ENCODE data around the gene UXS1.
"Not testable (repeated sequence)": the region's sequence is repeated elsewhere in the genome, so short reads cannot be mapped to it uniquely, and the experiment has no call there.

The UXS1 gene

DNA sequence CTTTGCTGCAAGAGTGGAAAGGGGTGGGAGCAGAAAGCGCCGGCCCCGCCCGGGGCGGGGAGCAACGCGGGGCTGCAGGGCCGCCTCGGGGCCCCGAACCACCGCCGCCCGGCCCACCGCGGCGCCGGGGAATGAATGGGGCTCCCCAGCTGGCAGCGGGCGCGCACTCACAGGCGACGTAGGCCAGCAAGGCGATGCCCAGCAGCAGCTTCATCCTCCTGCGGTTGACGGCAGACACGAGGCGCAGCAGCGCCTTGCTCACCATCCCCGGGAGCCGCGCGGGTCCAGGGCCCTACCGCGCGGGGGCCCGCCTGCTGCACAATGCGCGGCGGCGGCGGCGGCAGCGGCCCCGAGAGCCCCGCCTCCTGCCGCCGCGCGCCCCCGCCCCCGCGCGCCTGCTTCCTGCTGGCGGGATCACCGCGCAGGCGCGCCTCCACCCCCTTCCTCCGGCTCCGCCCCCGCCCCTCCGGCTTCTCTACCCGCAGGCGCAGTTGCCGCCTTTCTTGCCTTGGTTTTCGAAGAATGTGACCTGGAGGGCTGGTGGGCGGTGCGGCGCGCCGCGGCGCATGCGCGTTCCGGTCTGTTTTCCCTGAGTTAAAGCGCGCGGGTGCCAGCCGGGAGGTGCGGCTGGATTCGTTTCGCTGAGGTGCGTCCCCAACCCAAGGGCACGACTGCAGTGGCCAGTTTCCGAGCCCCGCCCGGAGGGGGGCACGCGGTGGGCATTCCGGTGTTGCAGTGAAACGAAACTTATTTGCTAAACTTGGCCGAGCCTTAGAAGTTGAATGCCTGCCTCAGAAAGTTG is at the start of gene UXS1:
Gene UXS1 (minus strand): TSS at position 325 of the 802 bp plus-strand sequence. CDS start 60 bp downstream, at position 265.
- peak; percentile 95 for DNase-seq (ENCODE audit: low spot score)

DNA sequence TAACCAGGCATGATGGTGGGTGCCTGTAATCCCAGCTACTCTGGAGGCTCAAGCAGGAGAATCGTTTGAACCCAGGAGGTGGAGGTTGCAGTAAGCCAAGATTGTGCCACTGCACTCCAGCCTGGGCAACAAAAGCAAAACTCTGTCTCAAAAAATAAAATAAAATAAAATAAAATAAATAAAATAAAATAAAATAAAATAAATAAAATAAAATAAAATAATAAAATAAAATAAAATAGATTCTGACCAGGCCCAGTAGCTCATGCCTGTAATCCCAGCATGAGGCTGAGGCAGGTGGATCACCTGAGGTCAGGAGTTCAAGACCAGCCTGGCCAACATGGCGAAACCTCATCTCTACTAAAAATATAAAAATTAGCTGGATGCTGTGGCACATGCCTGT is 45.4 kb upstream of the UXS1 start:
- not testable (repeated sequence) for DNase-seq (ENCODE audit: low spot score)

DNA sequence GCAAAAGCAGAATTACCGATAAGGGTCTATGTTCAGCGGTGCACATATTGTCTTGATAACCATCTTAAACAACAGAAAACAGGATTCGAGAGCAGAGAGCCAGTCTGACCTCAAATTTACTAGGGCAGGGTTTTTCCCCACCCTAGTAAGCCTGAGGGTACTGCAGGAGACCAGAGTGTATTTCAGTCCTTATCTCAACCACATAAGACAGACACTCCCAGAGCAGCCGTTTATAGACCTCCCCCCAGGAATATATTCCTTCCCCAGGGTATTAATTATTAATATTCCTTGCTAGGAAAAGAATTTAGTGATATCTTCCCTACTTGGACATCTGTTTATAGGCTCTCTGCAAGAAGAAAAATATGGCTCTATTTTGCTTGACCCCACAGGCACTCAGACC is 41.3 kb upstream of the UXS1 start:
- DNase-seq (ENCODE audit: low spot score): not testable (repeated sequence)

DNA sequence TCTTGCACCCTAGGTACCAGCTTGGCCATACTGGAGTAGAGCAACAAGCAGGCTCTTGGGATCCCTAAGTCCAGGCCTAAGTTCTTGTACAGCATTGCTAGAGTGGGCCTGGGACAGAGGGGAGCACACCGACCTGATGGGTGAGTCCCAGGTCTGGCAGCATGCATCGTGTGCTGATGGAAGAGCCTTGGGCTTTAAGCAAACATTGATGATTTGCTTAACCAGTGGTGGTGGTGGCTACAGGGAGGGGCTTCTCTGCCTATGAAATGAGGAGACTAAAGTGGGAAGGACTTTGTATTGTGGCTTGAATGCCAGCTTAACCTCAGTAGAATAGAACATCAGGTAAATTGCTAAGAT is 39.2 kb upstream of the UXS1 start:
- DNase-seq (ENCODE audit: low spot score): no peak

DNA sequence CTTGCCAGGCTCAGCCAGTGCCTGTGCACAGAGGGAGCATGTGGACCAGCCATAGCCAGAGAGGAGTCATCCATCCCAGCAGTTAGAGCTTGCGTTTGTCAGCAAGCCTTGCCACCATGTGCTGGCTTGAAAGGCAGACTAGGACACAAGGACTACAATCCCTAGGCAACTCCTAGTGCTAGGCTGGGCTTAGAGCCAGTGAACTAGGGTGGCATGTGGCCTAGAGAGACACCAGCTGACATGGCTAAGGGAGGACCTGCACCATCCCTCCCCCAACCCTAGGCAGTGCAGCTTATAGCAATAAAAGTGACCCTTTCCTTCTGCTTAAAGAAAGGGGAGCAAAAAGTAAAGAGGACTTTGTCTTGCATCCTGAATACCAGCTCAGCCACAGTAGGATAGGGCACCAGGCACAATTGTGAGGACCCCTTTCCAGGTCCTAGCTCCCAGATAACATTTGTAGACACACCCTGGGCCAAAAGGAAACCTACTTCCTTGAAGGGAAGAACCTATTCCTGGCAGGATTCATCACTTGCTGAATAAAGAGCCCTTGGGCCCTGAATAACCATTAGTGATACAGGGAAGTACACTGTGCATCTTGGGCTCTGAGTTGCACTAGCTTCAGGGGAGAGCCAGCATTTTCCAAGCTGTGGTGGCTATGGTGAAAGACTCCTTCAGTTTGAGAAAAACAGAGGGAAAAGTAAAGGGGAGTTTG is 38.7 kb upstream of the UXS1 start:
- DNase-seq (ENCODE audit: low spot score): peak; percentile 3

DNA sequence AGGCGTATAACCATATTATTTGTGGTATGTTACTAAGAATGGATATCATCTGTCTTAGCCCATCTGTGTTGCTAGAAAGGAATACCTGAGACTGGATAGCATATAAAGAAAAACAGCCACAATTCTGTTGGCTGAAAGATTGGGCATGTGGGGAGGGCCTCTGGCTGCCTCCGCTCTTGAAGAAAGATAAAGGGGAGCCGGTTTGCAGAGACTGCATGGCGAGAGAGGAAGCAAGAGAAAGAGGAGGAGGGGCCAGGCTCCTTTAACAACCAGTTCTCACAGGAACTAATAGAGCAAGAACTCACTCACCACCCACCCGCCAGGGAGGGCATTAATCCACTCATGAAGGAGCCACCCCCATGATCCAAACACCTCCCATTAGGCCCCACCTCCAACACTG is 29.2 kb upstream of the UXS1 start:
- DNase-seq (ENCODE audit: low spot score): no peak

DNA sequence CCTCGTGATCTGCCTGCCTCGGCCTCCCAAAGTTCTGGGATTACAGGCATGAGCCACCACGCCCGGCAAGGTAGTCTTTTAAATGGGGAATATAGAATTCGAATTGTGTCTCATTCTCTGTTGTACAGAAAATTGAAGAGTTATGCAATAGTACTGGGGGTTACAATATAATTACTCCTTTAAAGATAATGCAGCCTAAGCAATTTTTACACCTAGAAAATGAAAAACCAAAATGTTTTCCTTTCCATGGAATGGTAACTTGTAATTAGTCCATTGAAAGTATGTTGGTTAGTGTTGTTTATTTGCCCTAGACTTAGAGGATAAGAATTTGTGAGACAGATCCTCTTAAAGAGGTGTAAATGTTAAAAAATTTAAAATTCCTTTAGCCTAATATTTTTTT is 28.0 kb upstream of the UXS1 start:
- not testable (repeated sequence) for DNase-seq (ENCODE audit: low spot score)

DNA sequence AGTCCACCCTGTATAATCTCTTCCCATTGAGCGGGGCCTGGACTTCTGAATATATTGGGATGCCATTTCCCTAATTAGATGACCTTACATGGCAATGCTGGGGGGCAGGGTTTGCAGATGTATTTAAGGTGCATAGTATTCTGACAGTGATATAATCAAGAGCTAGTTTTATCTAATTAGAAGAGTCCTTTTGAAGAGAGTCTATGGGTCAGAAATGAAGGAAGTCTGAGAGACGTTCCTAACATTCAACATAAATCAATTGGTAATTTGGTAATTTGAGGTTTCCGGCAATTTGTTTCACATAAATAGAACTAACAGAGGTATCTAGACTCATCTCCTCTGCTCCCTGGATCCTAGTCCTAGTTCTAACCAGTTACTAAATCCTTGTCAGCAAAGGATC is 25.7 kb upstream of the UXS1 start:
- no peak for DNase-seq (ENCODE audit: low spot score)

DNA sequence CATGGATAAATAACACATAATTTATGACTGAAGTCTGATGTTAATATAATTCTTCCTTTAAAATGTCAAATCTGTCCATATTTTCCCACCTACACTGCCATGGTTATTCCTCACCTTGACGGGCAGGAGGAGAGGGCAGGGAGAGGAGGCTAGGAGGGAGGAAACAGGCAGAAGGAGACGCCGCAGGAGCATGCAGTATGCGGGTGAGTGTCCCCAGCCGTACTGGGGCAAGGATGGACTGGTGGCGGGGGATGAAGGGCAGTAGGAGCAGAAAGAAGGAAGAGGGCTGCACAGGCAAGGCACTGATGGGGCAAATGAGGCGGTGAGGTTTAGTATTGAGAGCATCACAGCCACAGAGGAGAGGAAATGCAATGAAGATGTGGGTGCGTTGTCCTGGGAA is 25.1 kb upstream of the UXS1 start:
- not testable (repeated sequence) for DNase-seq (ENCODE audit: low spot score)

DNA sequence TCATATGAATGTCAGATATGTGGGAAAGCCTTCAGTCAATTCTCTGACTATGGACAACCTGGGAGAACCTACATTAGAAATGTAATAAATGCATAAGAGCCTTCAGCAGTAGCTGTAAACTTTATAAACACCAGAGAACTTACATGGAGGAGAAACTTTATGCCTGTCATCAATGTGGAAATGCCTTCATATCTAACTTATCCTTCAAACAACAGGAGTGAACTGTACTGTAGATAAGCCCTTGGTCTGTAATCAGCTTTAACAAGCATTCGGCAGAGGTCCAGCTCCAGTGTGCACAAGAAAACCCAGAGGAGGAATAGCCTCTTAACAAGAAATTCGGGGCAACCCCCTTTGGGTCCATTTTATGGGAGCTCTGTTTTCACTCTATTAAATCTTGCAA is 14.8 kb upstream of the UXS1 start:
- no peak for DNase-seq (ENCODE audit: low spot score)

DNA sequence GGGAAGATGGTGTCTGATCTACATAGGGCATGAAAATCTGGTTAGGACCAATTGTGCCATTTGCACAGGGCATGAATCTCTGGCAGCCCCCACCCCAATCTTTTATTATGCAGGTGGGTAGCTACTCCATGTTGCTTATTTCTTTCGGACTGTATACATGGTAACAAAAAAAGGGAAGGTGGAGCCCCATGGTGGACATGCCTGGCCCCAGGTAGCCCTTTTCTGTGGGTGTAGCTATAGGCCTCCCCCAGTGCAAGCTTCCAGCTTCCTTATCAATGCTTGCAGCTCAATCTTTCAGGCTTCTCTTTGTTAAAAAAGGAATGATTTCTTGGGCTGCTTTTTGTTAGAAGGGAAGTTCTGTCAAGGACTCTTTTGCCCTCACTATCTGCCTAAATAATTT is 14.3 kb upstream of the UXS1 start:
- no peak for DNase-seq (ENCODE audit: low spot score)

DNA sequence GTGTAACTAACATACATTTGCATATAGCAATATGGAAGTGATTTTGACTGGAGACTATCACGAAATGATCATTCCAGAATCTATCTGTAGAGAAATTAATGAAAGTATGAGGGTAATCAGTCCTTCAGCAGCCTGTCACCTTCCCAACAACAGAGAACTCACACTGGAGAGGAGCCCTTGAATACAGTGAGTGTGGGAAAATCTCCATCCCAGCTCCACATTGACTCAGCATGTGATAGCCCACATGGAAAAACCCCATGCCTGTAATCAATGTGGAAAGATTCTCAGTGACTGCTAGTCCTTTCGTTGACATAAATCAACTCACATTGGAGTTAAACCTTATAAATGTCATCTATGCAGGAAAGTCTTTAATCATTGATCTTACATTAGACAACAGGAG is 13.1 kb upstream of the UXS1 start:
- no peak for DNase-seq (ENCODE audit: low spot score)

DNA sequence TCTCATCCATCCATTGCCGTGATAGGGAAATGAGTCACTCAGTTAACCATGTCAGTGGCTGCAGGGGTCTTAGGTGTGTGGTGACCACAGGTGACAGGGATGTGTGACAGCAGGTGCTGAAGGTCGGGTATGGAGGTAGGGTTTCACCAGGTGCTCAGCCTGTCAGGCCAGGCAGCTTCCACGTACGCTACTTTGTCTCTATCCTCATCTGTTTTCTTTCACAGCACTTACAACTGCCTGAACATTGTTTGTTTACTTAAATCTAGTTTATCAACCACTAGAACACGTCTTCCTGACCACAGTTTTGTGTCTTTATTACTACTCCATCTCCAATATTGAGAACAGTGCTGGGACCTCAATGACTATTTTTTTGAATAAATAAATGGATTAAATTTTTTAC is 11.4 kb upstream of the UXS1 start:
- DNase-seq (ENCODE audit: low spot score): no peak

DNA sequence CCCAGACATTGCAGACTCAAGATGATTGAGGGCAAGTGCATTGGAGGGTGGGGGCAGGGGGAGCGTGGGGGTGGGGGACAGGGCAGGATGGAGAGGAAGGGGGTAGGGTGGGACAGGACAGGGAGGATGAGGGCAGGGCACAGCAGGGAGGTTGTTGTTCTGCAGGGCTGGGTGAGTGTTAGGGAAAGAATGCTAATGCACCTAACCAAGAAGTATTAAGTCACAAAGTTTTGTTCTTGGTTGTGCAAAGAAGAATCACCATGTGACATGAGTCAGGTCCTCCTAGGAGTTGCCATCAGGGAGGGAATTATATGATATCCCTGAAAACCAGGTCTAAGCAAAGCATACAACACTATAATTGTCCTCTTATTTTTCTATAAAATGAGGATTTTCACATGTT is 10.4 kb upstream of the UXS1 start:
- not testable (repeated sequence) for DNase-seq (ENCODE audit: low spot score)

DNA sequence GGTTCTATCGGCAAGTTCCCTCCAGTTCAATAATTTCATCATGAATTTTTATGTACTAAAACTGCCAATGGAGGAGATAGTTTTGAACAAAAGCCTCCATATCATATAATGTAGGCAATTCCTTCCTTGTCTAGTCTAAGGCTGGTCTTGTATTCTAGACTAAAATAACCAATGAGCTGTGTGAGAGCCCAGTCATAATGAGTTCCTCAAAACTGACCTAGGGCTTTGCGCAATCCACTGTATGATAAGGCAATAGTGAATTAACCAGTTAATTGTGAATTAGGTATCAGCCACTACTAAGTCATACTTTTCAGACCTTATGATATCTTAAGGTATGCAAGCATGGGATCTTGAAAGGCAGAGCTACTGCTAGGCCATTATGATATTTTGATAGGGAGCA is 7.6 kb upstream of the UXS1 start:
- no peak for DNase-seq (ENCODE audit: low spot score)

DNA sequence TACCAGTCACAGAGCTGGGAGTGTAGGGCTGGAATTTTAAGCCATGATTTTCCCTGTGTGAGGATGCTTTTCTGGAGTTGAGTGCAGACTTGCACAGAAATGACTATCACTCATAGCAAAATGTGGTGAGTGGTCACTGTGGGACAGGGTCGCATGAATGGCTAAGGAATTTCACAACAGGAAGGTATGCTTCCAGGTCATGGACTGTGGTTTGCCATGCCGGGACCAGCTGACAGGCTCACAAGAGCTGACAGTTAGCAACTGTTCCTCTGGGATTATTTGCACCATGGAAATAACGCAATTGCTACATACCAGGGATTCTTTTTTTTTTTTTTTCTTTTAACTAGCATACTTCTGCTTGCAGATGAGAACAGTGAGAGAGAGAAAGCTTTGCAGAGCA is 3.8 kb upstream of the UXS1 start:
- no peak for DNase-seq (ENCODE audit: low spot score)

DNA sequence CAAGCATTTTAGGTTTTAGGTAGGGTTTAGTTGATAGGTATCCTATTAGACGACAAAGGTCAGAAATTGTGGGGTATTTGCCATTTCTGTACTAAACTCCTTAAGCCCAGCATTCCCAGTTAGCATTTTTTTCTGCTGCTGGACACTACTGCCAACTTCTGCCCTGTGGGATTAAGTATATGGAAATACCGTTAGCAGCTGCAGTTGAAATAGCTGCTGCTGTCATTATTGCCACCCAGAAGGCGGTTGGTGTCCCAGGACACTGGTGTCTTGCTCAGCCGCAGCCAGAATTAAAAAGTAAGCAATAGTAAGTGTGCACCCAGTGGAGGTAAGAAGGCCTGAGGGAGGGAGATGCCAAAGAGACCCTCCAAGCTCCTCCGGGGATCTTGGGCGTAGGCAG is 1.9 kb upstream of the UXS1 start:
- no peak for DNase-seq (ENCODE audit: low spot score)

DNA sequence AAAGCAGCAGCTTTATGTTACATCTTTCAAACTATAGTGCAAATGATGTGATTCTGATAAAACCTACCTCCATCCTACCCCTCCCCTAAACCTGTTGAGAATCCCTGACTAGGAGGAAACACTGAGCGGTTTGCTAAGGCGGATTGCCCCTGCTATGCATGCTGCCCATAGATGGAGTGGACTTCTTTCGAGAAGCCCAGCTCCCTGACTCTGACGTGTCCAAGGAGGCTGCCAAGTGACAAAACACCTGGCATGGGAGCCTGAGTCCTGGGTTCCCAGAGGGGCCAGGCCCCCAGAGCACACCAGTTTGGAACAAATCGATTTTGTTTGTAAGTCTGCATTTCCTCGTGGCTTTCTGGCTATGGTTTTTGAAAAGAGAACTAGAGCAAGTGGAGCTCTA is 1.4 kb upstream of the UXS1 start:
- DNase-seq (ENCODE audit: low spot score): no peak

DNA sequence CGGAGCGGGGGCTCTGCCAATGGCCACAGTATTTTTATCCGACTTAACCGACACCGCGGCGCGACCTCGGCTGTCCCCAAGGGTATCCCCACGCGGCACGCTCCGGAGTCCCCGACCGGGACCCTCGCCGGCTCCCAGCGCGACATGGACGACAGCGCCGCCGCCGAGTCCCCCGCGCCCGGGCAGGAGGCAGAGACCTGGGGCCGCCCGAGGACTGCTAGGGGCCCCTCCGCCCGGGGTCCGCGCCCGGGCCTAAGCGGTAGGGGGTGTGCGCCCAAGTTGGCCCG is 468 bp downstream of the UXS1 start:
- DNase-seq (ENCODE audit: low spot score): no peak

DNA sequence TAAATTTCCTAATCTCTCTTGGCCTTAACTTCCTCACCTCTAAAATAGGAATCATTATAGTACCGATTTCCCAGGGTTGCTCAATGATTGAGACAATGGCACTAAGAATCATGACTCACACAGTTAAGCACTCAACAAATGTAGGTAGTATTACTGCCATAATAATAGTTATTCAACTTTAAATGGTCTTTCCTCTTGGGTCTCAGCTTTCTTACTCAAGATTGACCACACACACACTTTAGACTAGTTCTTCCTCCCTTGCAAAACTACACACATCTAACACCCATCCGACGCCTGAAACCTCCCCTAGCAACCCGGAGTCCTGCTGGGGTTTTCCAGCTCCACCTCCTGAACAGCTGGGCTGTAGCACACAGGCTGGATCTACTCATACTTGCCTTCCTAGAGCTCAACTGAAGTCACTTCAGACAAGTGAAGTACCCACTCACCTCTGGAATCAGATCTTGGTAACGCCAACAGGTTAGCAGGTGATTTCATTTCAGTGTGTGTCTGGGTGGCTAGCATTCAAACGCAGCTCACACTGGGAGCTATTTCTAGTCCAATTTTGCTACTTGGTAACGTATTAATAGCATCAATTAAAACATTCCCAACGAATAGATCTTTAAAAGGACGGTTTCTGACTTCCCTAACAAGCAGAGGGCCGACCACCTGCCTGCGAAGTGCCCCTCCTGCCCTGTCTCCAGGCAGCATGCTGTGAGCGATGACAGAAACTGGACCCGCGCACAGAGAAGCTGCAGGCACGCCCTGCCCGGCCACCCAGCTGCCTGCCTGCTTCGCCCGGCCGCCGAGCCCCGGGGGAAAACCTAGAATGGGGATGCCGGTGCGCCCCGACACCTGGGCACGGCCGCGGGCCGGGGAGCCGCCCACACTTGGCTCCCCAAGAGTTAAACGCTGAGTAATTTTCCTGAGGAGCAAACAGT is 1.1 kb downstream of the UXS1 start:
- peak; percentile 29 for DNase-seq (ENCODE audit: low spot score)

DNA sequence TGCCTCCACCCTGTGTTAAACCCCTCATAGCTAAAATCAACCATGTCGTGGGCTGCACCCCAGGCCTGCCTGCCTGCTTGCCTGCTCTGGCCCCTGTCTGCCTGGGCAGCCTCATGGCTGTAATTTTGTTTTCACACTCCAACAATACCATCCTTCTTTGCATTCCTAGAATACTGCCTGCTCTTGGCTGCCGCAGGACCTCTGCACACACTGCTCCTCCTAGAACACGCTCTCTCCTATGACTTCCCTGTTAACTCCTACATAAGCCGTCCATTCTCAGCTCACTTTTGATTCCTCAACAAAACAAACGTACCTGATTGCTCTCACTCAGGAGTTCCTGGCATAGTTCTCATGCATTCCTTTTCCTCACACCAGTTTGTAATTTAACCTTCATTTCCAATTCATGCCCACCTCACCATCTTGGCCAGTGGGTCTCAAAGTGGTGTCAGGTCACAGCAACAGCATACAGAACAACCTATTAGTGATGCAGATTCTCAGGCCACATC is 2.5 kb downstream of the UXS1 start:
- no peak for DNase-seq (ENCODE audit: low spot score)

DNA sequence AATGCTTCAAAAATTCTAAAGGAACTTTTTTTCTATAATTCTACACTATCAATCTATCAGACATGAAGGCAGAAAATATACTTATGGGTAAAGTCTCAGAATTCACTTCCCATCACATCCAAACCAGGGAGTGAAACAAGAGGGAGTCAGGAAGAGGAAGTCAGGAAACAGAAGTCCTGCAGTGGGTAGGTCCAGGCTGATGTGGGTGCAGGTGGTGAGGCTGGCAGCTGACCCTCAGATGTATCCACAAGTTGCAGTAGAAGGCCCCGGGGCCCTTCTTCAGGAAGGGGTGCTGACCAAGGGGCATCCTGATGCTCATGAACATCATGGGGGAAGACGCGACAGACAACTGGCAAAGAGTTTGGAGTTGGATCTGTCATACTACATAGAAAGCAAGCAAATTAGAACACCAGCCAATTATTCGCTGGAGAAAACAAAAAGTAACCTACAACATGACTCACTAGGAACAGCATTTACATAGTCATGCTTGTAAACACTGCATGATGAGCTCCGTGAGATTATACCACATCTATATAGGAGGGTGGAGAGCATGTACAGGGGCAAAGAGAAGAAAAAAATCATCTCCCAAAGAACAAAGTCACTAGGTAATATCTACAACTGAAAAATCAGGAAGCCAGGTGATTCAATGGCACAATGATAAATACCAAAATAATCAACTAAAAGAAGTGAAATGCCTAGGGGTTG is 4.2 kb downstream of the UXS1 start:
- no peak for DNase-seq (ENCODE audit: low spot score)
